Stimulated activated CD4-positive, alpha-beta T cell treated with anti-CD3 and anti-CD28 coated beads, Interleukin-4, amount 100 ng/mL, for 1 hour (primary cell): Measurements from ENCODE around the gene PLSCR4.
"Not testable (repeated sequence)": the region's sequence is repeated elsewhere in the genome, so short reads cannot be mapped to it uniquely, and the experiment has no call there.

ENCODE experiments used
- DNase-seq: peaks from one replicate; pipeline ENCODE4 v3.0.0-alpha.2; 2020

Gene PLSCR4

DNA sequence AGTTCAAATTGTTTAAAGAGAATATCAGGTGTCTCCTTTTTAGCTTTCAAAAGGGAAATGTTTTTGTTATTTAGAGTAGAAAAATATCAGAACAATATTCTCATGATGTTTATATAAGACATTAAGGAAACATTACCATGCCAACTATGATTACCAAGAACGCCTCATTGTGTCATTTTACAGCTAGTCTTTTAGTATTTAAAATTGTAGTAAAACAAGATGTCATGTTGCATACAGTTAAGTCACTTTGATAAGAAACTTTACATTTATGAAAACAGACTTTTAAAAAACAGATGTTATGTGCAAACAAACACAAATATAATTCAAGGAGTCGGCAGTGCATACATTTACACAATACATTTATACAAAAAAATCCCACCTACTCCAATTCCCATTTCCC lies 4.4 kb downstream of the PLSCR4 start:
- no peak for DNase-seq

DNA sequence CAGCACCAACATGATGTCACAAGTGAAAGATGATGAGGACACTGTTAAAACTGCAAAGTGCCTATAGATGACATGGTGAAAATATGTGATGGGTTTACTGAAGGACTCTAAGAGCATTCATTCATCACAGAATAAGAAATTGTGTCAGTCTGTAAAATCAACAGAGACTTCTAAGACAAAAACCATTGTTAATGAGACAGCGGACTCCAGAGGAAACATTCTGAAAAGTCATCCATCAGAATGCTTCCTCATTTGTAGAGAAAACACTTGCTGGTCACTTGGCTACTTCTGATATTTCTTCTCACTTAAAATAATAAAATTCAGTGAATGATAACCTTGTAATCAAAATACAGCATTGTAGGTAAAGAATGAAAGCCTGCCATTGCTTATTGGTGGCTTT lies 7.3 kb downstream of the PLSCR4 start:
- DNase-seq: no peak

DNA sequence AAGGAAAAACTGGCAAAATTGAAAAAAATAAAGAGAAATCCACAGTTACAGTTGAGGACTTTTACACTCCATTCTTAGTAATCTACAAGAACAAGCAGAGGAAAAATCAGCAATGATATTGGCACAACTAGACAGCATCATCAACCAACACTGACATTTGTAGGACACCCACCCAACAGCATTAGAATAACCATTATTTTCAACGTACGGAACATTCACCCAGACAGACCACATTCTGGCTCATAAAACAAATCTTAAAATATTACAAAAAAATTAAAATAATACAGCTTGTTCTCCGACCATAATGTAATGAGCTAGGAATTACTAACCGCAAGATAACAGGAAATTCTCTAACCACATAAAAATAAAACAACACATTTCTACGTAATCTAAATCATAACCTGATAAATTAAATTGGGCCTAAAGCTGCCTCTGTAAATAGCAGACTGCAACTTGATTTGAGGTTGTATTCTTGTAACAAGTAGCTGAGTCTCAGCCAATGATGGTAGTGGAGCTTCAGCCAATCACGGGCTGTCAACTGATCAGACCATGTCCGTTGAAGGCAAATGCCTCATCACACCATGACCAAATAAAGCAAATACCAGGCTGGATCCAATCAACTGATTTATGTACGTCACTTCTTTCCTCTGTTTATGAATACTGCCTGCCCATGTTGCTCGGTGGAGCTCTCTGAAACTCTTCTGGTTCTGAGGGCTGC lies 9.2 kb downstream of the PLSCR4 start:
- DNase-seq: no peak

DNA sequence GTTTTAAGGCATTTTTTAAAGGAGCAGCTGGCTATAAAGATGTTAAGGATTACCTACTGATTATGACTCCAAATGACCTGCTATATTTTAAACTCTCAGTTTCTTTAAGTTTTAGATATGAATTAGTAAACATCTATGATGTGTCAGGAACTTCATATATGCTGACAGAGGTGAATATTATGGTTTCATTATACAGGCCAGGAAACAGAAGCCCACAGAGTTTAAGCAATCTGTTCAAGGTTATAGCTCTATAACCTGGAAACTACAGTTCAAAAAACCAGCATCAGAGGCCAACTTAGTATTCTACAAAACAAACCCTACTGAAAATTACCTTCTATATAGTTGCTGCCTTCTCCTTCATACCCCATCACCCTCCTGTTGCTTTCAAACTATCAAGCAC lies 17.4 kb downstream of the PLSCR4 start:
- DNase-seq: no peak

DNA sequence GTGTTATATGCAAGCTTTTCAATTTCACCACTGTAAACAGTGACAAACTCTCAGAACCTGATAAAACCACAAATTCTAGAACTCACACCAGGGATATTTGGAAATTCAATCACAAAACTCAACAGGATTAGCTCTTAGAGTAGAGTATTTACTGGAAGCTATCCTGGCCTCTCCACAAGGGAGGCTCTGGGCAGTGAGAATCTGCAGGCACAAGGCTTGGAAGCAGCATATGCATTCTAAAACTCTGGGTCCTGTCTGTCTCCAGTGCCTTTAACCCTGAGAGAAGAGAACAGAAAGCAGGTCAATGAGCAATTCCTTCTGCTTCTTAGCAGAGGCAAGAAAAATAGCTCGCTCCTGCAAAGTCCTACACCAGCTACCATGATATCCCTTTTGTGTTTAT lies 23.4 kb downstream of the PLSCR4 start:
- DNase-seq: no peak

DNA sequence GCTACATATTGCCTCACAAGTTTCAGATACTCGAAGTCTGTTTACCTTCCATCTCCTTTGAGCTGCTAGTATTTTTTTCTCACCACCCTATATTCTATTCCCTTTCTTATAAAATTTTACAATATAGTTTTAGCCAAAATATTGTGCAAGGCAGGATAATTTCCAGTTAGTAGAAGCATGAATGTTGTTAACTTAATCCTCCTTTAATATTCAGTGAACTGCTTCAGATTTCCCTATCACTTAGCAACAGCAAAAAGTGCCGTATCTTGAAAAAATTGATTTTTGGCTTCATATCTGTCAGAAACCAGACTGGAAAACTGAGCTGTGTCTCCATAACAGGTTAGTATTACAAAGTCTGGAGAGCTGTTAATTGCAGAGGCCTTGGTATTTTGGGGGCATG lies 24.0 kb downstream of the PLSCR4 start:
- no peak for DNase-seq

DNA sequence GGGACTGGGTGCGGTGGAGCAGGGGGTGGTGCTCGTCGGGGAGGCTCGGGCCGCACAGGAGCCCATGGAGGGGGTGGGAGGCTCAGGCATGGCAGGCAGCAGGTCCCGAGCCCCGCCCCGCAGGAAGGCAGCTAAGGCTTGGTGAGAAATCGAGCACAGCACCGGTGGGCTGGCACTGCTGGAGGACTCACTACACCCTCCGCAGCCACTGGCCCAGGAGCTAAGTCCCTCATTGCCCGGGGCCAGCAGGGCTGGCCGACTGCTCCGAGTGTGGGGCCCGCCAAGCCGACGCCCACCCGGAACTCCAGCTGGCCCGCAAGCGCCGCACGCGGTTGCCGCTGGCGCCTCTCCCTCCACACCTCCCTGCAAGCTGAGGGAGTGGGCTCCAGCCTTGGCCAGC lies 25.4 kb downstream of the PLSCR4 start:
- not testable (repeated sequence) for DNase-seq

DNA sequence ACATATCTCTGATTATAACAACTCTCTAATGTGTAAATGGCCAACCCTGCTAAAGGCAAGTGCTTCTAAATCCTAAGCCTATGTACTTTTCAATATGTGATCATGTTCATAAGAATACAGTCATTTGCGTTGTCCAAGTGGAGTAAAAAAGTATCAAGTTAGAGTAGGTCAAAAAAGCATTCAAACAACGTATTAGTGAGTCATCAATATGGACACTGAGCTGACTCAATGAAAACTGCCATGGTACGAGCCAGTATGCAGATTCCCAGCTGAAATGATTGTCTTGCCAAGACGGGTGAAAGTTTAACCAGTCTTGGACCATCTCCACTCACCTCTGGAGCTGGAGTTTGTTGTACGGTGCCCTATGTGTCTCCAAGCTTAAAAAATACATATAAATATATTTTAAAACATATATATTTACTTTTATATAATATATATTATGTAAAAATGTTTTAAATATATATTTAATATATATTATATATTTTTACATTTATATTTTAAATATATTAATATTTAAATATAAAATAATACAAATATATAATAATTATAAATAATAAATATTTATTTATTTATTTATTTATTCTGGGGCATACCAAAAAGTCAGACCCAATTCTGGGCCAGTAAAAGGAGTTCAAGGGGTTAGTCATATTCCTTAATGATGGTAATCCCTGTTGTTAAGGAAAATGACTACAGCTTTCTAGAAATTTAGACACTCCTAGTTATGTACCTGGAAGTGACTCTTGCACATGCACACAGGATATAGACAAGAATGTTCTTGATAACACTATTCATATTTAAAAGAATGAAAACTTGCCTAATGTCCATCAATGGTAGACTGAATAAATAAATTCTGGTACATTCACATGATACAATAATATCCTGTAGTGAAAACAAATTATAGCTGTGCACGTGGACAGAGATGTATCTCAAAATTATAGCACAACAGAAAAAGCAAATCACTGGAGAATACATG lies 27.2 kb downstream of the PLSCR4 start:
- no peak for DNase-seq

DNA sequence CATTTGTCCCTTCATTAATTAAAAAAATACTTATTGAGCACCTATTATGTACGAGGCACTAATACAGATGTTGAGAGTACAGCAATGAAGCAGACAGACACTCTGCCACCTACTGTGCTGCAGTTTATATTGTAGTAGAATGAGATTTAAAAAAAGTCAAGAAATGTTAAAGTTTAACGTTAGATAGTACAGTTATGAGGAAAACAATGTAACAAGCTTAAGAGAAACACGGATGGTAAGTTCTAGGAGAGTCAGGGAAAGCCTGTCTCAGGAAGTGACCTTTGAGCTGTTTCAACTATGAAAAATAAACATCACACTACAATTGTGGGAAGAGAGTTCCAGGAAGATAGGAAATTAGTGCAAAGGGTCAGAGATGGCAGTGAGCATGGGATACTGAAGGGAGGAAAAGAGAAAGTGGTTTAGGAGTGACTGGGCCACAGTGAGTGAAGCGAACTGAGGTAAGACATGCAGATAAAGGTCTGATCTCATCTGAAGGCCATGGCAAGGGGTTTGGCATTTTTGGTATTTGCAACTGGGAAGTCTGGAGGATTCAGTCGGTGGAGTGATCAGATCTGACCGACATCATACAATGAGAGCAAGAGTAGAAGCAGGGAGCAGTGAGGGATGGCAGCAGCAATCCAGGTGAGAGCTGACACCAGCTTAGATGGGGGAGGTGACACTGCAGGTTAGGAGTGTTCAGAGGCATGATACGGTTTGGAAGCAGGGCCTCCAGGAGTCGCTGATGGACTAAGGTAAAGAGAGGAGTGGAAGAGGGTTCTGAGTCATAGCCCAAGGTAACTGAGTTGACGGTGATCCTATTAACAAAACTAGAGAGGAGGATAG lies 28.5 kb downstream of the PLSCR4 start:
- DNase-seq: no peak

DNA sequence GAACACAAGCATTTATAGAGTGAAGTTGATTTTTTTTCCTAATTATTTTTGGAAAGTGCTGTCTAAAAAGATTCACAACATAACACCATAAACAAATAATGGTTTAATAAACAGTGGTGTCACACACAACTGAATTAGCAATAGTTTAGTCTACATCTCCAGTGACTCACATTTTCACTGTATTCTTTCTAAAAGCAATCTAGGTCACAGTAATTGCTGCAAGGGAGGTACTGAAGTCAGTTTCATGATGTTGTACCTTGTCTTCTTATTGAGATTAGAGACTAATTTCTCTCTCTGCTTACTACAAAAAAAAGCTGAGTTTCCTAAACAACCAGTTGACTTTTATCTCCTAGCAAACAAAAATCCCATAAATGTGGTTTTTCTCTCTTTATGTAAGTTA lies 29.6 kb downstream of the PLSCR4 start:
- DNase-seq: no peak

DNA sequence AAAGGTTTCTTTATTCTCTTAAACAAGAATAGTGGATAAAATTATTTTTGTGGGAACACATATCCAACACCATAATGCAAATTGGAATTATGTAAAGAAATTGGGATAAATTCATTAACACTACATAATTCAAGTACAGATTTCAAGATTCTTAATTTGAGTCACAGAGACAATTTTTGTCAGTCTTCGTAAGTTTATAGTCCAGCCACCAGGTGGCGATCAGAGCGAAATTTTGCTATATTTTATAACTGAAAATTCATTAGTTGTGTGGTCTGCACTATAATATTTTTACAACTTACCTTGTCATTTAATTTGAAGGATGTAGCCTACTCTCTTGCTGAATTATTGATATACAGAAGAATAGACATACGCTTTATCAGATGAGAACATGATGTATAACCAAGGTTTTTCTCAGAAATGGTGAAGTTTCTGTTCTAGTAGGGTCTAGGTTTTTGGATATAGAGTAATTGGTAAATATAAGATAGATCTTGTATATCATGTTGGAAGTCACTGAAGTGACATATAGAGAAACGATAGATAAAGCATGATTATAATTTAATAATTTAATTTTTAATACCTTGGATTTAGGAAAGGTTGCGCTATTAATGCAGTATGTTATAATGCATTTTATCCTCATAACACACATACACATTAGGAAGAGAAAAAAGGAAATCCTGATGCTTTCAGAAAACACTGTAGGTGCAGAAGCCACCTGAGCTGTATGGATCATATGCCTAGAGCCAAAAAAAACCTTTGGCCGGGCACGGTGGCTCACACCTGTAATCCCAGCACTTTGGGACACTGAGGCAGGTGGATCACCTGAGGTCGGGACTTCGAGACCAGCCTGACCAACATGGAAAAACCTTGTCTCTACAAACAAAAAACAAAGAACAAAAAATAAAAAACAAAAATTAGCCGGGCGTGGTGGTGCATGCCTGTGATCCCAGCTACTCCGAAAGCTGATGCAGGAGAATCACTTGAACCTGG lies 31.7 kb downstream of the PLSCR4 start:
- peak; percentile 33 for DNase-seq

DNA sequence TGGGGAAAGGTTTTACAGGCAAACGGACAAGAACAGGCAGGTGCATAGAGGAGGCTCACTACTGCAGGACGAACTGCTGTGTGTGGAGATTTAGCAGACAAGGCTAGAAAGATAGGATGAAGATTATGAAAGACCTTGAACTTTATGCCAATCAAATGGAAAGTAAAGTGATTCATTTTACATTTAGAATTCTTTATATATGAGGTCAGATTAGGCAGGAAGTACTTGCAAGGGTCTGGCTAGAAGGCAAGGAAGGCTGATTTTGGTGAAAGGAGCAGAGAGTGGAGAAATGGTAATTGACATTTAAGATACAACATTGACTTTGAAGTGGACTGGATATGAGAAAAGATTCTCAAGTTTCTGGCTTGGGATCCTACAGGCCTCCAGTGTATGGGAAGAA lies 33.6 kb downstream of the PLSCR4 start:
- no peak for DNase-seq

DNA sequence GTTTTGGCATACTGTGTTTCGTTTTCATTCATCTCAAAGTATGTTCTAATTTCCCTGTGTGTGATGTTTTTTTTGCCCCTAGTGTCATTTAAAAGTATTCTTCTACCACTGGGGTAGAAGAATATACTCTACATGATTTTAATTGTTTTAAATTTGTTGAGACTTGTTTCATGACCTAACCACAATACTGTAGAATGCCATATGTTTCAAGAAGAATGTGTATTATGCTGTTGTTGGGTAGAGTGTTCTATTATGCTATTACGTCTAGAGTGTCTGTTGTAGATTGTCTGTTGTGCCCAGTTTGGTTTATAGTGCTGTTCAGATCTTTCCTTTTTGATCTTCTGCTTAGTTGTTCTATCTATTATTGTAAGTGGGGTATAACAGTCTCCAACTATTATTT lies 36.4 kb downstream of the PLSCR4 start:
- DNase-seq: no peak

DNA sequence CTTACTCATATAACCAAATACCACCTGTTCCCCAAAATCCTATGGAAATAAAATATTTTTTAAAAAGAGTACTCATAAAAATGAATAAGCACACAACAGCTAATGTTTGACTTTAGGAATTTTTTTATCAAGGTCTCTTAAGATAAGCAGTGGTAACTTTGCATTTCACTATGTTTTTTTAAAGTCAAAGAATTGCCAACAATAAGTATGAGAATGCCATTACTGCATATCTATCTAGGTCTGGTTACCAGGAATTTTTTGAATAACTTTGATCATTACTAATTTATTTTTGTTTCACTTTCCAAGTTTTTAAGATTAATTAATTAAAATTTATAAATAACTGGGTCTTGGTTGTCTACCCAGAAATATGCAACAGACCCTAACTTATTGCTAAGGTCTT lies 41.5 kb downstream of the PLSCR4 start:
- DNase-seq: no peak

DNA sequence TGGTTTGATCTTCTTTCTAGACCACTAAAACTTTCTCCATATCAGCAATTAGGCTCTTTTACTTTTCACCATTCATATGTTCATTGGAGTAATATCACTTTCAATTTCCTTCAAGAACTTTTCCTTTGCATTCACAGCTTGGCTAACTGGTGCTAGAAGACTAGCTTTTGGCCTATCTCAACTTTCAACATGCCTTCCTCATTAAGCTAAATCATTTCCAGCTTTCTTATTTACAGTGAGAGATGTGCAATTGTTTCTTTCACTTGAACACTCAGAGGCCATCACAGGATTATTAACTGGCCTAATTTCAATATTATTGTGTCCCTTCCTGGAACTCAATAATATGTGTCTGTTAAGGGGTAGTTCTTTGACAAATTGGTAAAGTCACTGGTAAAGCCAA lies 47.1 kb downstream of the PLSCR4 start:
- no peak for DNase-seq

DNA sequence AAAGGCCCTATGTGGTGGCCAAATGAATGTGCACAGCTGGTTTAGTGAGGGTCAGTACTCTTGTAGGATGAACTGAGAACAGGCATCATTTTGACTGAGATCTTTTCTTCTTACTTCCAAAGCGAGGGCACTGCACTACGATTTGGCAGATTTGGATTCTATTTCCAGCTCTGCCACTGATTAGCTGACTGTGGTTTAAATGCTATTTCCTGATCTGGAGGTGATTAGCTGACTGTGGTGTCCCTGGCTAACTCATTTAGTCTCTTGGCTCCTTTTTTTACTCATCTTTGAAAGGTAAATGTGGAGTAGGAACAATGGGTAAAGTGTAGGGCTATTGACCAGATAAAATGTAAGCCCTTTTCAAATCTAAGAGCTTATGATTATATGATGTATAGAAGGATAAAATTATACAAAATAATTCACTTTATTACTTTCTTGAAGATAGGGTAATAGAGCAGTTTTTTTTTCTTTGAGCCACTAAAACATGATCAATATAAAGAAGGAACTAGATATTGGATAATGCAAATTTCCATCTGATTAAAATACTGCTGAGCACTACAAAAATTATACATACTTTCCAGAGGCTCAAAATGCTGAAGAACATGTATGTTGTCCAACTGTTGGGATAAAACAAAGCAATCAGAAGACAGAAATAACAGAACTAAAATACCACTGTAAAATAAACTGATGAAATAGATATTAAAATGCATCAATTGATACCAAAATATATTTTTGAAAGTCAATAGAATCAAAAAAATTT lies 50.3 kb downstream of the PLSCR4 start:
- DNase-seq: no peak

DNA sequence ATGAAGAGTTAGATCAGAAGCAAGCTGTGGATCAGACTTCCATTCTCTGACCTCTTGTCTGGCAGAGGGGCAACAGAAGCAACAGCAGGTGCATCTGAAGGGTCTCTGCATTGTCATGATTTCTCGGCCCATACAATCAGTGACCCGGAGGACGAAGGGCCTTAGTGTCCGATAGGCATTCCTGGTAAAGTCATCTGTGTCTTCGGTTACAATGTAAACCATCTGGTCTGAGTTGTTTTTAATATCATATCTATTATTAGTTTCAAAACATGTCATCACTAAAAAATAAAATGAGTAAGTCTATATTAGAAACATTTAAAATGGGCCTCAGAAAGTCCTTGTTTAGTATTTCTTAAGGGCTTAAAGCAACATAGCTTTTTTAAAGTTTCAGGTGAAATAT lies 51.1 kb downstream of the PLSCR4 start:
- DNase-seq: no peak

DNA sequence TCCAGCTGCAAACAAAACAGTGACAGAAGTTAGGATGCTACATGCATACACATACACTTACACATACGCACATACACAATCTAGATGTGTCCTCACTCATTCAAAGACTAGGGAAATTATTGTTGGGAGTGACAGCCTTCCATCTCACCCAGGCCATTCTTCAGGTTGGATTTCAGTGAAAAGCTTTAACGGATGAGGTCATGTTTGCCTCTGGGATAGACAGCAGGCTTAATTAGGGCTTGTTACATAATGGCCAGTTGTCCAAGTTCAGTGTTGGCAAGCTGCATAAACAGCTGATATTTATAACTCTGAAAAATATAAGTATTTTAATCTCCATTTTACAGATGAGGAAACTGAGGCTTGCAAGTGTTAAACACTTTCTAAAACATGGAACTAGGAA lies 54.1 kb downstream of the PLSCR4 start:
- no peak for DNase-seq

DNA sequence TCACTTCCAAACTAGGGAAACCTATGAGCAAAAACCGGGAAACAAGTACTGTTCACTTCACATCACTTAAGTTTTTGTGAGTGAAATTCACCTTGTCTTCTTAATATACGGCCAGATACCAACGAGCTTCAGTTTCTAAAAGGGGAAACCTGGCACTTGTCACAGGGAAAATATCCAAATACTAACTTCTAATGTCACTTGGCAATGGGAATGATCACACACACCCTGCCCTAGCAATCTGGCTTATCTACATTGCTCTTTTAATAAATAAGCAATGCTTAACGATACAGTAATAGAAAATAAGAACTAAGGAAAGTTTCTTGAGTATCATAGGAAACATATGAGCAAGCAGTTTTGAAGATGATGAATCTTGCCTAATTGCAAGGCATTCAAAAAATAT lies 55.3 kb downstream of the PLSCR4 start:
- no peak for DNase-seq

DNA sequence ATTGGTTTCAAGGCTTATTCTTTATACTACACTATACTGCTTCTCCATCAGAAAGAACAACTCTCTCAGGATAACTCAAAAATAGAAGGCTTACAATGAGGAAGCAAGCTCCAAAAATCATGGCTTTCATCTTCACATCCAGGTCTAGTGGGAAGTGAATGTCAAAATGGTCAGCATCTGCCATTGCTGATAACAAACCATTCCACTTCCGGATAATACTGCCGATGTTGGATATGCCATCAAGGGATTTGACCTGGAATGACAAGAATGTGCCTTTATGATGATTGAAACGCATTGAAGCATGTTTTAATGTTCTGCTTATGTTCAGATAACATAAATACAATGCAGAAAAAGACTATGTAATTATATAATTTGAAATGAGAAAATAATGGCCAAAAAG lies 55.9 kb downstream of the PLSCR4 start:
- no peak for DNase-seq

DNA sequence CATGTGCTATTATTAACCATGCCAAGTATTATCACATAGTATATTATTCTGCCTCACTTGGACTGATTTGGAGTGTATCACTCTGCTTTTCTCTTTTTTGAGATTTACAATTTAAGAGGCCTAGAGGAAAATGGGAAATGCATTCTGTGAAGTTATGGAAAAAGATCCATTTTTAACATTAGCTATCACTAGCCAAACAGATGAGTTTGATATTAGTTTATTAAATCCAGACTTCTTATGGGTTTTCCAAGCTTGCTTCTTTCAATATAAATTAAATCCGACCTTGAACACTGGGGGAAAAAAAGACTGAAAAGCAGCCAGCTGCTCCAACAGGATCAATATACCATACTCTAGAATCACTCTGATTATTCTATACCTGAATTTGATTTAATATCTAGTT lies 59.9 kb downstream of the PLSCR4 start:
- no peak for DNase-seq
